ENCODE results near the gene COL7A1. TPM values are rescaled to one million over a fixed set of nuclear protein-coding genes. Genes with fewer than 3 reads are reported as not detected.
"Not testable (repeated sequence)": the region's sequence is repeated elsewhere in the genome, so short reads cannot be mapped to it uniquely, and the experiment has no call there.

Gene COL7A1
- total RNA-seq, 2 donors from 2014 or later, result 0.73 to 0.94 TPM

- Mint-ChIP-seq H3K4me3 (no peak overlapping the region), H3K36me3 (ENCODE audit: low read depth) (no peaks in the 10 kb centered on the region), H3K27ac (no peak overlapping the region), H3K27me3 (peaks cover 9% of the 10 kb centered on the region), H3K4me1 (peaks cover 25% of the 10 kb centered on the region)
- no peaks in the 10 kb centered on the region for H3K9me3 ChIP-seq (ENCODE audit: control insufficient read depth, low read length, poor library complexity, severe bottlenecking)
- ATAC-seq (no peak), DNase-seq (no peak)
Observed at GRCh38 chr3:48560648-48561018, 34.5 kb downstream of the COL7A1 start.

GRCh38 chr3:48558493-48559134, 36.5 kb downstream of the COL7A1 start:
- Mint-ChIP-seq H3K27me3 (peaks cover 9% of the 10 kb centered on the region), H3K4me1 (peaks cover 22% of the 10 kb centered on the region), H3K4me3 (peak overlapping the region; percentile 78), H3K36me3 (ENCODE audit: low read depth) (no peaks in the 10 kb centered on the region), H3K27ac (peak overlapping the region; percentile 45)
- no peaks in the 10 kb centered on the region for H3K9me3 ChIP-seq (ENCODE audit: control insufficient read depth, low read length, poor library complexity, severe bottlenecking)
- DNase-seq (no peak), ATAC-seq (no peak)

GRCh38 chr3:48556796-48557626, 38.1 kb downstream of the COL7A1 start, which contains the start of gene PFKFB4:
Gene PFKFB4, minus strand, starts transcription at chr3:48556803. Its CDS starts 26 bp downstream, at chr3:48556777.
- H3K9me3 ChIP-seq (ENCODE audit: control insufficient read depth, low read length, poor library complexity, severe bottlenecking), result no peaks in the 10 kb centered on the region
- ATAC-seq (peak; percentile 91), DNase-seq (peak; percentile 98 to 99 (median 98))
- Mint-ChIP-seq H3K36me3 (ENCODE audit: low read depth) (no peaks in the 10 kb centered on the region), H3K4me1 (peaks cover 20% of the 10 kb centered on the region), H3K27ac (peak within 1 kb of the TSS; percentile 71), H3K4me3 (peak within 1 kb of the TSS; percentile 94), H3K27me3 (peaks cover 9% of the 10 kb centered on the region)

- Mint-ChIP-seq H3K36me3 (ENCODE audit: low read depth) (no peaks in the 10 kb centered on the region), H3K27me3 (peaks cover 9% of the 10 kb centered on the region), H3K27ac (peak overlapping the region; percentile 71), H3K4me1 (peaks cover 20% of the 10 kb centered on the region), H3K4me3 (peak overlapping the region; percentile 94)
- no peak for ATAC-seq
- DNase-seq, result peak in 1 of 3 donors; percentile 11
- H3K9me3 ChIP-seq (ENCODE audit: control insufficient read depth, low read length, poor library complexity, severe bottlenecking), result no peaks in the 10 kb centered on the region
Observed at GRCh38 chr3:48555949-48556795, 39.0 kb downstream of the COL7A1 start.

- no peak overlapping the region for H3K27ac Mint-ChIP-seq
- no peak for ATAC-seq
- no peaks in the 10 kb centered on the region for H3K36me3 Mint-ChIP-seq (ENCODE audit: low read depth)
- peak overlapping the region; percentile 68 for H3K4me3 Mint-ChIP-seq
- H3K27me3 Mint-ChIP-seq, result peaks cover 9% of the 10 kb centered on the region
- DNase-seq, result no peak
- peaks cover 19% of the 10 kb centered on the region for H3K4me1 Mint-ChIP-seq
- no peaks in the 10 kb centered on the region for H3K9me3 ChIP-seq (ENCODE audit: control insufficient read depth, low read length, poor library complexity, severe bottlenecking)
Observed at GRCh38 chr3:48555231-48555948, 39.7 kb downstream of the COL7A1 start.

GRCh38 chr3:48553886-48554845, 41.0 kb downstream of the COL7A1 start:
- Mint-ChIP-seq H3K36me3 (ENCODE audit: low read depth) (no peaks in the 10 kb centered on the region), H3K4me3 (no peak overlapping the region), H3K27me3 (peaks cover 4% of the 10 kb centered on the region), H3K27ac (no peak overlapping the region), H3K4me1 (peaks cover 13% of the 10 kb centered on the region)
- ATAC-seq (no peak), DNase-seq (no peak)
- no peaks in the 10 kb centered on the region for H3K9me3 ChIP-seq (ENCODE audit: control insufficient read depth, low read length, poor library complexity, severe bottlenecking)

DNA sequence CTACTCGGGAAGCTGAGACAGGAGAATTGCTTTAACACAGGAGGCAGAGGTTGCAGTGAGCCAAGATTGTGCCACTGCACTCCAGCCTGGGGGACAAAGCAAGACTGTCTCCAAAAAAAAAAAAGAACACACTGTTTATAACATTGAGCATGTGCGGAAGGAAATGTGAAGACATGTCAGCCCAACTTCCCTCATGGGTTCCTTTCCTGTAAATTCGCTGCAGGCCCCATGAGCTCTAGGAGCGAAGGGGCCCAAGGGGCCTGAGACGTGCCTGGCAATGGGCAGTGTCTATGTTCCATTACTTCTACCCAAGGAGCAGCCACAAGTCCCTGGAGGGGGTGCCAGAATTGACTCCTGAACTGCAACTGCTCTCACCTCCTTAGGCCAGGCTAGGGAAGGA, 41.8 kb downstream of the COL7A1 start:
- no peak overlapping the region for H3K27ac Mint-ChIP-seq
- no peak overlapping the region for H3K4me3 Mint-ChIP-seq
- no peaks in the 10 kb centered on the region for H3K9me3 ChIP-seq (ENCODE audit: control insufficient read depth, low read length, poor library complexity, severe bottlenecking)
- peaks cover 12% of the 10 kb centered on the region for H3K4me1 Mint-ChIP-seq
- no peak for DNase-seq
- no peak for ATAC-seq
- no peaks in the 10 kb centered on the region for H3K27me3 Mint-ChIP-seq
- H3K36me3 Mint-ChIP-seq (ENCODE audit: low read depth), result no peaks in the 10 kb centered on the region

DNA sequence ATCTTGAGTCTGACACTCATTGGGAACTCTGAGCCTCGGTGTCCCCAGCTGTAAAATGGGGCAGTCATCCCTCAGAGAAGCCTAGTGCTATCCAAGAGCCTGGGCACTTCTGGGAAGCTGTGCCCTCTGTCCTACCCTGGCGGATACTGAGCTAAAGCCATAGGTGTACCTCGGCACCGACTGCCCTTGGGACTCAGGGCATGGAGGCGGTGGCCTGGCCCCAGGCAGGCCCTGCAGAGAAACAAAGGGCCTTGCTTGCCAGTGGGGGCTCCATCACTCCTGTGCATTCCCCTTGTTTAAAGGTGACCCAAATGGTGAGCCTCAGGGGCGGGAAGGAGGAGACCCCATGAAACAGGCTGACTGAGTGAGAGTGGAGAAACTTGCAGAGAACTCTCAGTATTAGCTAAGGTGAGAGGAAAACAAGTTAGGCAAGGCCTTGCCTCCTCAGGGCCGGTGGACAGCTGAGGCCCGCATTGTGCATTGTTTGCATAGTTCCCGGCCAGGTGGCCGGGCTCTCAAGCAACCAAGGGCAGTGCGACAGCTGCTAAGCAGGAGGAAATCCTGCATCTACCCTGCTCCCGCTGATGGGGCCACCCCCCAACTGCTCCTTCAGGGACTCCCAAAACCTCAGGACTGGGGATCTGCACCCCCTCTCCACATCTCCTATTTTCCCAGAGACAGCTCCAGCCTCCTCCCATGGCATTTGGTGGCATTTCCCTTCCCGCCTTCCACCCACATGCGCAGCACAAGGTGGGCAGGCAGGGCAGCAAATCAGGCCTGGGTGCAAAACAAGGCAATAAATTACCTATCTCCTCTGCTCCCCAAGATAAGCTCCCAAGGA, 42.8 kb downstream of the COL7A1 start:
- ATAC-seq (no peak), DNase-seq (no peak)
- Mint-ChIP-seq H3K27ac (no peak overlapping the region), H3K4me3 (no peak overlapping the region), H3K4me1 (peaks cover 9% of the 10 kb centered on the region), H3K36me3 (ENCODE audit: low read depth) (no peaks in the 10 kb centered on the region), H3K27me3 (no peaks in the 10 kb centered on the region)
- H3K9me3 ChIP-seq (ENCODE audit: control insufficient read depth, low read length, poor library complexity, severe bottlenecking), result no peaks in the 10 kb centered on the region

GRCh38 chr3:48551651-48552050, 43.5 kb downstream of the COL7A1 start:
- H3K4me3 Mint-ChIP-seq; ATAC-seq; H3K36me3 Mint-ChIP-seq (ENCODE audit: low read depth); H3K9me3 ChIP-seq (ENCODE audit: control insufficient read depth, low read length, poor library complexity, severe bottlenecking); DNase-seq; H3K27me3 Mint-ChIP-seq; H3K27ac Mint-ChIP-seq: not testable (repeated sequence)
- peaks cover 10% of the 10 kb centered on the region for H3K4me1 Mint-ChIP-seq

GRCh38 chr3:48548729-48549705, 46.1 kb downstream of the COL7A1 start:
- H3K27ac Mint-ChIP-seq, result no peak overlapping the region
- peak; percentile 62 to 85 (median 66) for DNase-seq
- H3K4me3 Mint-ChIP-seq, result no peak overlapping the region
- no peaks in the 10 kb centered on the region for H3K9me3 ChIP-seq (ENCODE audit: control insufficient read depth, low read length, poor library complexity, severe bottlenecking)
- H3K27me3 Mint-ChIP-seq, result no peaks in the 10 kb centered on the region
- H3K36me3 Mint-ChIP-seq (ENCODE audit: low read depth), result no peaks in the 10 kb centered on the region
- H3K4me1 Mint-ChIP-seq, result peaks cover 8% of the 10 kb centered on the region
- ATAC-seq, result peak; percentile 98

Measured in T-helper 17 cell (primary cell).